Measurements from ENCODE around the gene OR1L6.

- no peak for TF ChIP-seq POLR2A (IDR thresholded peaks at IDR 0.05; ENCODE audit: extremely low read depth, insufficient read length)
- no peak for TF ChIP-seq CTCF (IDR thresholded peaks at IDR 0.05; ENCODE audit: low read depth, low read length)
- TF ChIP-seq MYC (IDR thresholded peaks at IDR 0.05; ENCODE audit: low read depth, low read length) = no peak
These were observed 46.4 kb upstream of the OR1L6 start for GRCh38 chr9:122695696-122696095.
